HL-60 (cell line): ENCODE measurements around the gene PRRT1.

Experiments used
- DNase-seq, 2 experiments: peaks; one replicate each; pipeline ENCODE4 v3.0.0-alpha.2; 2010 to 2020; ENCODE audit warnings: low read depth in 1 of 2, low spot score in 1 of 2
- H3K27ac ChIP-seq: fragments of 250-450 bp; sonication (Bioruptor Pico); replicated peaks from 2 replicates; pipeline ENCODE4 v1.5.1; 2020; ENCODE audit warnings: mild to moderate bottlenecking, moderate library complexity
- H3K27me3 ChIP-seq: fragments of 250-450 bp; sonication (Bioruptor Pico); 2 replicates; pipeline ENCODE4 v1.5.1; 2021; ENCODE audit warnings: mild to moderate bottlenecking, moderate library complexity; ENCODE audit not compliant: insufficient read depth, poor library complexity, severe bottlenecking
- H3K4me3 ChIP-seq: replicated peaks from 2 replicates; pipeline ENCODE4 v1.5.1; 2011; ENCODE audit warnings: mild to moderate bottlenecking, control low read depth, low read length; ENCODE audit not compliant: insufficient read depth
- GABPA ChIP-seq: IDR thresholded peaks from 2 replicates; pipeline ENCODE4 v1.6.1; 2012; ENCODE audit warnings: low read depth
- POLR2AphosphoS5 ChIP-seq: IDR thresholded peaks from 2 replicates; pipeline ENCODE4 v1.6.1; 2012; ENCODE audit warnings: low read depth
- SPI1 ChIP-seq: IDR thresholded peaks from 2 replicates; pipeline ENCODE4 v1.6.1; 2012; ENCODE audit warnings: low read depth, mild to moderate bottlenecking, borderline replicate concordance
- TF ChIP-seq, protein P1 (sequence below): IDR thresholded peaks from one replicate; pipeline ENCODE4 v1.5.1; 2011; ENCODE audit warnings: low read length, control low read depth, inconsistent platforms; ENCODE audit not compliant: insufficient read depth
- TF ChIP-seq, protein P2 (sequence below): IDR thresholded peaks from 2 replicates; pipeline ENCODE4 v1.6.1; 2012; ENCODE audit warnings: low read depth; ENCODE audit not compliant: insufficient replicate concordance

PRRT1 gene

DNA sequence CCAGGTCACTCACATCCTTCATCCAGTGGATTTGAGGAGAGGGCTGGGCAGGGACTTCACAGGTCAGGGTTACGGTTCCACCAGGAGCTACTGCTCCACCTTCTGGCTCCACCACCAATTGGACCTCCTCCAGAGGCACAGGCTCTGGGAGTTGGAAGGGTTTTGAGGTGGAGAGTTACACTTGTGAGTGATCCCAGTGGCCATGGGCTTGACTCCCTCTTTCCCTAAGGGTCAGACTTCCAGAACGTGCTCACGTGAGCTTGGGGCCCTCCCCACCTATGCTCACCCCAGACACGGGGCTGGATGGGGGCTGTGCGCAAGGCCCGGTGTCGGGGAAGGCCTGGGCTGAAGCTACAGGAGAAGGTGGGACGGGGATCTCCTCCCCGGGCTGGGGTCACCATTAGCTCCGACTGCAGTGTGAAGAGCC, 30.8 kb upstream of the PRRT1 start:
- H3K4me3 ChIP-seq: no peak overlapping the region
- TF ChIP-seq GABPA (no peak), POLR2AphosphoS5 (no peak), SPI1 (no peak)
- TF ChIP-seq, protein P1, sequence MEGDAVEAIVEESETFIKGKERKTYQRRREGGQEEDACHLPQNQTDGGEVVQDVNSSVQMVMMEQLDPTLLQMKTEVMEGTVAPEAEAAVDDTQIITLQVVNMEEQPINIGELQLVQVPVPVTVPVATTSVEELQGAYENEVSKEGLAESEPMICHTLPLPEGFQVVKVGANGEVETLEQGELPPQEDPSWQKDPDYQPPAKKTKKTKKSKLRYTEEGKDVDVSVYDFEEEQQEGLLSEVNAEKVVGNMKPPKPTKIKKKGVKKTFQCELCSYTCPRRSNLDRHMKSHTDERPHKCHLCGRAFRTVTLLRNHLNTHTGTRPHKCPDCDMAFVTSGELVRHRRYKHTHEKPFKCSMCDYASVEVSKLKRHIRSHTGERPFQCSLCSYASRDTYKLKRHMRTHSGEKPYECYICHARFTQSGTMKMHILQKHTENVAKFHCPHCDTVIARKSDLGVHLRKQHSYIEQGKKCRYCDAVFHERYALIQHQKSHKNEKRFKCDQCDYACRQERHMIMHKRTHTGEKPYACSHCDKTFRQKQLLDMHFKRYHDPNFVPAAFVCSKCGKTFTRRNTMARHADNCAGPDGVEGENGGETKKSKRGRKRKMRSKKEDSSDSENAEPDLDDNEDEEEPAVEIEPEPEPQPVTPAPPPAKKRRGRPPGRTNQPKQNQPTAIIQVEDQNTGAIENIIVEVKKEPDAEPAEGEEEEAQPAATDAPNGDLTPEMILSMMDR: no peak
- TF ChIP-seq, protein P2, sequence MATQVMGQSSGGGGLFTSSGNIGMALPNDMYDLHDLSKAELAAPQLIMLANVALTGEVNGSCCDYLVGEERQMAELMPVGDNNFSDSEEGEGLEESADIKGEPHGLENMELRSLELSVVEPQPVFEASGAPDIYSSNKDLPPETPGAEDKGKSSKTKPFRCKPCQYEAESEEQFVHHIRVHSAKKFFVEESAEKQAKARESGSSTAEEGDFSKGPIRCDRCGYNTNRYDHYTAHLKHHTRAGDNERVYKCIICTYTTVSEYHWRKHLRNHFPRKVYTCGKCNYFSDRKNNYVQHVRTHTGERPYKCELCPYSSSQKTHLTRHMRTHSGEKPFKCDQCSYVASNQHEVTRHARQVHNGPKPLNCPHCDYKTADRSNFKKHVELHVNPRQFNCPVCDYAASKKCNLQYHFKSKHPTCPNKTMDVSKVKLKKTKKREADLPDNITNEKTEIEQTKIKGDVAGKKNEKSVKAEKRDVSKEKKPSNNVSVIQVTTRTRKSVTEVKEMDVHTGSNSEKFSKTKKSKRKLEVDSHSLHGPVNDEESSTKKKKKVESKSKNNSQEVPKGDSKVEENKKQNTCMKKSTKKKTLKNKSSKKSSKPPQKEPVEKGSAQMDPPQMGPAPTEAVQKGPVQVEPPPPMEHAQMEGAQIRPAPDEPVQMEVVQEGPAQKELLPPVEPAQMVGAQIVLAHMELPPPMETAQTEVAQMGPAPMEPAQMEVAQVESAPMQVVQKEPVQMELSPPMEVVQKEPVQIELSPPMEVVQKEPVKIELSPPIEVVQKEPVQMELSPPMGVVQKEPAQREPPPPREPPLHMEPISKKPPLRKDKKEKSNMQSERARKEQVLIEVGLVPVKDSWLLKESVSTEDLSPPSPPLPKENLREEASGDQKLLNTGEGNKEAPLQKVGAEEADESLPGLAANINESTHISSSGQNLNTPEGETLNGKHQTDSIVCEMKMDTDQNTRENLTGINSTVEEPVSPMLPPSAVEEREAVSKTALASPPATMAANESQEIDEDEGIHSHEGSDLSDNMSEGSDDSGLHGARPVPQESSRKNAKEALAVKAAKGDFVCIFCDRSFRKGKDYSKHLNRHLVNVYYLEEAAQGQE: no peak

GRCh38 chr6:32181915-32182529, 30.3 kb upstream of the PRRT1 start:
- H3K27me3 ChIP-seq: no peaks in the 10 kb centered on the region
- no peak overlapping the region for H3K27ac ChIP-seq
- no peak for TF ChIP-seq GABPA
- TF ChIP-seq POLR2AphosphoS5: no peak
- TF ChIP-seq, protein P1: no peak
- no peak for TF ChIP-seq SPI1
- TF ChIP-seq, protein P2: no peak
- DNase-seq: no peak
- no peak overlapping the region for H3K4me3 ChIP-seq

More for the DNA sequence above, 30.8 kb upstream of the PRRT1 start:
- Histone ChIP-seq H3K27me3 (no peaks in the 10 kb centered on the region), H3K27ac (no peak overlapping the region)
- no peak for DNase-seq

DNA sequence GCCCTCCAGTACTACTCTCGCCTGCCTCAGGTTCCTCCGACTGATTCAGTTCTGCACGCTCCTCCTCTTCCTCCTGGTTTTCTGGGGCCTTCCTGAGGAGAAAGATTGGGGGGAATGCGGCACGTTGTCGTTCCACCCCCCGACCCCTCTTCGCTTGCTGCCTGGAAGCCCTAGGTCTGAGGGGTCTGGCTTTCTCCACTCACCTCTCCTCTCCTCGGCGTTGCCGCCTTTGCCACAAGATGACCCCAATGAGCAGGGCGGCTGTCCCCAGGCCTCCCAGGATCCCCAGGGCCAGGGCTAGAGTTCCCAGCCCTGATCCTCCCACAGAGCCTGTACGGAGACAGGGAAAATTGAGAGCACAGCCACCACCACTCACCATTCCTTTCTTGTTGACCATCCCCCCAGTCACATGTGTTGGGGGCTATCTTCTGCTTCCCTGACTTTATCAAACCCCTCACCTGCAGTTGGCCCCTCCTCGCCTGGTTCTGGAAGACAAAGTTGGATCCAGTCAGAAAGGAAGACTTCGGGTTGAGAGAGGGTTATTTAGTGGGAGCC, 29.5 kb upstream of the PRRT1 start:
- Histone ChIP-seq H3K4me3 (no peak overlapping the region), H3K27ac (no peak overlapping the region), H3K27me3 (no peaks in the 10 kb centered on the region)
- DNase-seq: no peak
- TF ChIP-seq, protein P2: no peak
- no peak for TF ChIP-seq POLR2AphosphoS5
- no peak for TF ChIP-seq GABPA
- TF ChIP-seq, protein P1: no peak
- TF ChIP-seq SPI1: no peak
